GM13977 (cell line): ENCODE data around the gene PCBP3.
"Not testable (repeated sequence)": the region's sequence is repeated elsewhere in the genome, so short reads cannot be mapped to it uniquely, and the experiment has no call there.

Experiments used
- DNase-seq: peaks from one replicate; pipeline ENCODE4 v3.0.0; 2012; ENCODE audit warnings: low spot score
- in situ Hi-C: fragments of 300-500 bp; cut with MboI; formaldehyde crosslinking; loops from one replicate; pipeline ENCODE4 v1.12.0; 2022; ENCODE audit warnings: low sequenced_read_pairs, low pct_unique_long_range_greater_than_20kb, mixed read lengths, inconsistent platforms; ENCODE audit not compliant: unreplicated experiment
- TF ChIP-seq, protein P1 (sequence below): IDR thresholded peaks from 2 replicates; pipeline ENCODE4 v1.5.1; 2012; ENCODE audit warnings: mild to moderate bottlenecking, control low read depth; ENCODE audit not compliant: insufficient read depth; ENCODE audit errors: extremely low read depth, missing control alignments

PCBP3 gene

DNA sequence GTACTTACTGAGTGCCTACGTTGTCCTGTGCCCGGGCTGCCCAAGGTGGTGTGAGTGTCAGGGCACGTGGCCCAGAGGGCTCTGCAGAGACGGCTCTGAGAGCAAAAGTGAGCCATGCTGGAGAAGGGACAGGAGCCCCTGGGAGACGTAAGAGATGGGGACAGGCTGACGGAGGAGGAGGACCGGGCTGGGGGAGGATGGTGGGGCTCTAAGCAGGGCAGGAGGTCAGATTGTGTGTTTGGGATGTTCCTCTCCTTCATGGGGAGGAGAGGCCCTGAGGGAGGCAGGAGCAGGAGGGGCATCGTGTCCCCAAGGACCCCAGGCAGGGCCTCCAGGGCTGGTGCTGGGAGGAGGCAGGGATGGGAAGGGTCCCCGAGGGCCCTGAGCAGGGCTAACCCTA, 158.9 kb downstream of the PCBP3 start:
- in situ Hi-C loops, result no loop called here

DNA sequence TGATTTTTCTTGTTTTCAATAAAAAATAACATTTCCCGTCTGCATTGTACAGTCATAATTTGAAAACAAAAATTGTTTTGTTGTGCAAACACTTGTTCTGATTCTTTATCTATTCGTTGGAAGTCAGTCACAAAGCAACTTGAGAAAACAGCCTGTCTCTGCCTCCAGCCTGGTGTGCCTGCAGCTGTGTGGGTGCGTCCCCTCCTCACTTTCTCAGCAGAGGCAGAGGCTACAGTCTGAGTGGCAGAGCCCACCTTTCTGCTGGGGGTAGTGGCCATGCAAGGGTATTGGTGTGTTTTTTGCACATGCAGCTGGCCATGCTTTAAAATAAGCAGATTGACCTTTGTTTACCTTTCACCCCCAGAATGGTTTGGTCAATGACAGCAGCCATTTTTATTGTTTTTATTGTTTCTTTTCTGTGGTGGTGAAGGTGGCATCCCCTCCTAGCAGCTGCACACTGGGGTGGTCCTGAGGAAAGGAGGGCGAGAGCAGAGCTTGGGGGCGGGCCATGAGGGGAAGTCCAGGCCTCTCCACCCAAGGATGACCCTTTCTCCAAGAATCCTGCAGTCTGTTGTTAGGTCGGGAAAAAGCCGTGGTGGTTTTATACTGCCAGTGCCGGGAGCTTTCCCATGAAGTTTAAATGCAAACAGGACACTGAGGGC, 159.6 kb downstream of the PCBP3 start:
- DNase-seq, result no peak
- TF ChIP-seq, protein P1, sequence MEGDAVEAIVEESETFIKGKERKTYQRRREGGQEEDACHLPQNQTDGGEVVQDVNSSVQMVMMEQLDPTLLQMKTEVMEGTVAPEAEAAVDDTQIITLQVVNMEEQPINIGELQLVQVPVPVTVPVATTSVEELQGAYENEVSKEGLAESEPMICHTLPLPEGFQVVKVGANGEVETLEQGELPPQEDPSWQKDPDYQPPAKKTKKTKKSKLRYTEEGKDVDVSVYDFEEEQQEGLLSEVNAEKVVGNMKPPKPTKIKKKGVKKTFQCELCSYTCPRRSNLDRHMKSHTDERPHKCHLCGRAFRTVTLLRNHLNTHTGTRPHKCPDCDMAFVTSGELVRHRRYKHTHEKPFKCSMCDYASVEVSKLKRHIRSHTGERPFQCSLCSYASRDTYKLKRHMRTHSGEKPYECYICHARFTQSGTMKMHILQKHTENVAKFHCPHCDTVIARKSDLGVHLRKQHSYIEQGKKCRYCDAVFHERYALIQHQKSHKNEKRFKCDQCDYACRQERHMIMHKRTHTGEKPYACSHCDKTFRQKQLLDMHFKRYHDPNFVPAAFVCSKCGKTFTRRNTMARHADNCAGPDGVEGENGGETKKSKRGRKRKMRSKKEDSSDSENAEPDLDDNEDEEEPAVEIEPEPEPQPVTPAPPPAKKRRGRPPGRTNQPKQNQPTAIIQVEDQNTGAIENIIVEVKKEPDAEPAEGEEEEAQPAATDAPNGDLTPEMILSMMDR, result no peak
- in situ Hi-C loops, result no loop called here

More for the DNA sequence above, 158.9 kb downstream of the PCBP3 start:
- DNase-seq, result no peak
- TF ChIP-seq, protein P1, result no peak

DNA sequence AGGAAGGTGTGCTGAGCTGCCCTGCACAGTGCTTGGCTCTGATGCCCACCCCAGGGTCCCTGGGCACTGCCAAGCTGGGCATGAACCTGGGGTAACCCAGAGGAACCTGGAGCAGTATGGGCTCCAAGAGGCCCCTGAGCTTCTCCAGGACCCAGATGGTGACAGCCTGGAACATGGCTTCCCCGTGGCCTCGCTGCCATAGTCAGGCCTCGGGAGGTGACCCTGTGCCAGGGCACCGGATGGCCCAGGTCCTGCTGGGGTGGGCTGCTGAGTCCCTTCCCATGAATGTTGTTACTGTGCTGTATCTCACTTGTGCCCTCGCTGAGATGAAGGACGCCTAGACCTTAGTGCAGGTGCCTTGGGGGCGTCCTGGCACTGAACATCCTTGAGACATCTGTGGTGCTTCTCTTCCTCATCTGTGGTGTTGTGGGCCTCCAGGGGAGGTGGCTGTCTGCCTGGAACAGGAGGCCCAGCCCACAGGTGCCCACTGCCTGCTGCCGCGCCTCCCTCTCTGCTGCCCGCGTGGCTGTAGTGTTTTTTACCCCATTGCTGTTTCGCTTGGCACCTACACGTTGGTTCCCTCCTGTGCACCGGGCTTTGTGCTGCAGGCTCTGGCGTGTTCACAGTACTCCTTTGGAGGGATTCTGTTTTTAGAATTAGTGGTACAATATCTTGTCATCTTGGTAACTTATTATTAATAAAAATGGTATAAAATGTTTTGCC, 160.3 kb downstream of the PCBP3 start:
- DNase-seq, result no peak
- TF ChIP-seq, protein P1, result no peak
- in situ Hi-C loops, result no loop called here

DNA sequence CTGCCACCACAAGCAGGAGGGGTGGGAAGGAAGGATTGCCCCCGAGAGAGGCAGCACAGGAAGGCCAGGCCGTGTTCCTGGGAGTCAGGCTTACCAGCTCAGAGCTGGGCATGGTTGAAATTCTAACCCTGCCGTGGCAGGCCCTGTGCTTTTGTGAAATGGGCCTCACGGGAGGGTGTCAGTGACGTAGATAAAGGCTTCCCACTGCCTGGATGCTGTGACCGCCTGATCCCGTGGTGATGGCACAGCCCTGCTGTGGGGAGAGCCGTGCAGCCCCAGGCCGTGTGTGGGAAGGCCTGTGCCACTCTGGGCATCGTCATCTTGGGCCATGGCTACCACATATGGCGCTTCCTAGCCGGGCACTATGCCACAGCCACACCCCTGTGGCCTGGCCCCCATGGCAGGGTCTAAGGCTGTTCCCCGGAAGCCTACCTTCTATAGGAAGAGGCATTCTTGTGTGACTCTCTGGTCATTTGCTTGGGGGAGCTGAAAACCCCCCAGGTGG, 161.3 kb downstream of the PCBP3 start:
- DNase-seq, result no peak
- TF ChIP-seq, protein P1, result no peak
- in situ Hi-C loops, result no loop called here

DNA sequence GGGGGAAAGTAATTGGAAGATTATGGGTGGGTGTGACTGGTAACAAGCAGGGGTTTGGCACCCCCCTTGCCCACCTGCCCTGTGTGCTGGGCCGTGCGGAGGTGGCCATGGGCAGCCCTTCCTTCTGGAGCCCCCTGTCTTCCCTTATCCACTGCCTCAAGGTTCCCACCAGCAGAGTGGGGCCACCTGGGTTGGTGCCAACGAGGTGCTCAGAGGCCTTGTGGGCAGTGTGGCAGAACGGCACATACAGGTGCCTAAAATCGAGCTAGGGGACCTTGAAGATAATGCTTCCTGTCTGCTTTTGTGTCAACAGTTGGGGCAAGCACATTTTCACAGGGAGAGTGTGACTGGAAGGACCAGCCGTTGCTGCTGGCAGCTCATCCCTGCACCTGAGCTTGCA, 161.8 kb downstream of the PCBP3 start:
- in situ Hi-C loops, result no loop called here
- TF ChIP-seq, protein P1, result no peak
- DNase-seq, result no peak

DNA sequence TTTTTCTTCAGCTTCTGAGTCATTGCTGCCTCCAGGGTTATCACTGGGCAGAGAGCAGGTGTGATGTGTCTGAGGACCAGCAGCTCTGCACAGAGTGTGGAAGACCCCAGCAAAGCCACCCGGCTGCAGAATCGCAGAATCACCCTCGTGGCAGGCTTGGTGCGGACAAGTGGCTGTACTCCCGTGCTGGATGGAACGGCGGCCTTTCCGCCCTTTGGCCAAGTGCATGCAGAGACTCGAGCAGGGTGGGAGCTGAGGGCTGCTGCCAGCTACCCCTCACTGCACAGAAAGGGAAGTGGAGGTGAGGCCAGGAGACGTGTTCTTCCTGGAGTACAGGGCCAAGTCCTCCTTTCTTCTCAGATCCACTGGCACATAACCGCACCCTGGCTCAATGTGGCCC, 162.5 kb downstream of the PCBP3 start:
- no peak for DNase-seq
- in situ Hi-C loops, result no loop called here
- TF ChIP-seq, protein P1, result no peak

DNA sequence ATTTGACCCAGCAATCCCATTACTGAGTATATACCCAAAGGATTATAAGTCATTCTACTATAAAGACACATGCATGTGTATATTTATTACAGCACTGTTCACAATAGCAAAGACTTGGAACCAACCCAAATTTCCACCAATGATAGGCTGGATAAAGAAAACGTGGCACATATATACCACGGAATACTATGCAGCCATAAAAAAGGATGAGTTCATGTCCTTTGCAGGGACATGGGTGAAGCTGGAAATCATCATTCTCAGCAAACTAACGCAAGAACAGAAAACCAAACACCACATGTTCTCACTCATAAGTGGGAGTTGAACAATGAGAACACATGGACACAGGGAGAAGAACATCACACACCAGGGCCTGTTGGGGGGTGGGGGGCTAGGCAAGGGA, 165.1 kb downstream of the PCBP3 start:
- in situ Hi-C loops, DNase-seq: not testable (repeated sequence)
